ENCODE results near the gene PKNOX1.

- no peak for TF ChIP-seq EZH2 (IDR thresholded peaks at IDR 0.05; ENCODE audit: low read depth, unreplicated experiment)
- no peak for TF ChIP-seq CTCF (conservative IDR thresholded peaks at IDR 0.05; ENCODE audit: low read depth in 2 of 2)
- no peak for TF ChIP-seq POLR2AphosphoS5 (IDR thresholded peaks at IDR 0.05; ENCODE audit: low read depth)
Measured at GRCh38 chr21:43015906-43016540, 41.7 kb downstream of the PKNOX1 start.

Data from GM23338 (cell line).